ENCODE data around the gene LMLN. TPM values are rescaled to one million over a fixed set of nuclear protein-coding genes. Genes with fewer than 3 reads are reported as not detected.

Gene LMLN
- total and polyA plus RNA-seq, 2 of the 8 experiments (the other 6 are each of a cell fraction or from before 2014, with no cell fraction given) = 3.9 to 5.0 TPM

- no peak for TF ChIP-seq CHD2 (IDR thresholded peaks at IDR 0.05; ENCODE audit: low read length)
- no peak for TF ChIP-seq MAX (IDR thresholded peaks at IDR 0.05)
- no peak for TF ChIP-seq SUZ12 (IDR thresholded peaks at IDR 0.05; ENCODE audit: low read length)
- no peak for TF ChIP-seq CHD1 (IDR thresholded peaks at IDR 0.05; ENCODE audit: low read depth, low read length)
- TF ChIP-seq, protein P1, sequence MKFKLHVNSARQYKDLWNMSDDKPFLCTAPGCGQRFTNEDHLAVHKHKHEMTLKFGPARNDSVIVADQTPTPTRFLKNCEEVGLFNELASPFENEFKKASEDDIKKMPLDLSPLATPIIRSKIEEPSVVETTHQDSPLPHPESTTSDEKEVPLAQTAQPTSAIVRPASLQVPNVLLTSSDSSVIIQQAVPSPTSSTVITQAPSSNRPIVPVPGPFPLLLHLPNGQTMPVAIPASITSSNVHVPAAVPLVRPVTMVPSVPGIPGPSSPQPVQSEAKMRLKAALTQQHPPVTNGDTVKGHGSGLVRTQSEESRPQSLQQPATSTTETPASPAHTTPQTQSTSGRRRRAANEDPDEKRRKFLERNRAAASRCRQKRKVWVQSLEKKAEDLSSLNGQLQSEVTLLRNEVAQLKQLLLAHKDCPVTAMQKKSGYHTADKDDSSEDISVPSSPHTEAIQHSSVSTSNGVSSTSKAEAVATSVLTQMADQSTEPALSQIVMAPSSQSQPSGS (IDR thresholded peaks at IDR 0.05; ENCODE audit: low read length) = no peak
These were observed 72.3 kb downstream of the LMLN start (continued) for GRCh38 chr3:198032039-198032936.

All from H1 (cell line).